H9 (cell line): Measurements from ENCODE around the gene ZMYND11. TPM values are rescaled to one million over a fixed set of nuclear protein-coding genes. Genes with fewer than 3 reads are reported as not detected.

ENCODE experiments used
- DNase-seq: peaks from one replicate; pipeline ENCODE4 v3.0.0-alpha.2; 2017
- H2AFZ ChIP-seq: one replicate; pipeline ENCODE4 v1.6.1; 2013; ENCODE audit warnings: mild to moderate bottlenecking, low read length, control low read depth, moderate library complexity
- H2AK5ac ChIP-seq: 2 replicates; pipeline ENCODE4 v1.6.1; 2013; ENCODE audit warnings: low read length, control low read depth, mixed read lengths; ENCODE audit not compliant: insufficient read length
- H2BK120ac ChIP-seq: one replicate; pipeline ENCODE4 v1.6.1; 2013; ENCODE audit warnings: low read depth, mild to moderate bottlenecking, low read length, control low read depth, inconsistent platforms; ENCODE audit not compliant: poor library complexity, severe bottlenecking
- H2BK12ac ChIP-seq: 2 replicates; pipeline ENCODE4 v1.6.1; 2013; ENCODE audit warnings: low read length, control low read depth, mixed read lengths, low read depth; ENCODE audit not compliant: insufficient read length
- H2BK15ac ChIP-seq: 2 replicates; pipeline ENCODE4 v1.6.1; 2013; ENCODE audit warnings: low read depth, low read length, control low read depth
- H2BK20ac ChIP-seq: one replicate; pipeline ENCODE4 v1.6.1; 2013; ENCODE audit warnings: low read depth, mild to moderate bottlenecking, low read length, control low read depth, inconsistent platforms; ENCODE audit not compliant: poor library complexity, severe bottlenecking
- H2BK5ac ChIP-seq: 2 replicates; pipeline ENCODE4 v1.6.1; 2013; ENCODE audit warnings: low read length, control low read depth, mixed read lengths; ENCODE audit not compliant: insufficient read length
- H3K14ac ChIP-seq: 2 replicates; pipeline ENCODE4 v1.6.1; 2013; ENCODE audit warnings: low read length, control low read depth; ENCODE audit not compliant: insufficient read depth
- H3K18ac ChIP-seq: 2 replicates; pipeline ENCODE4 v1.6.1; 2013; ENCODE audit warnings: low read depth, mild to moderate bottlenecking, mixed read lengths, low read length, control low read depth; ENCODE audit not compliant: insufficient read length
- H3K23ac ChIP-seq: 2 replicates; pipeline ENCODE4 v1.6.1; 2013; ENCODE audit warnings: low read length, control low read depth, mixed read lengths, low read depth; ENCODE audit not compliant: insufficient read length
- H3K23me2 ChIP-seq: 2 replicates; pipeline ENCODE4 v1.6.1; 2013; ENCODE audit warnings: low read depth, mild to moderate bottlenecking, mixed read lengths, low read length, control low read depth; ENCODE audit not compliant: insufficient read length, poor library complexity, severe bottlenecking
- H3K27ac ChIP-seq: 2 replicates; pipeline ENCODE4 v1.5.1; 2013; ENCODE audit warnings: low read length, control low read depth, mixed read lengths, low read depth; ENCODE audit not compliant: insufficient read length
- H3K27me3 ChIP-seq: 2 replicates; pipeline ENCODE4 v1.6.1; 2013; ENCODE audit warnings: low read length, control low read depth, inconsistent platforms; ENCODE audit not compliant: insufficient read depth
- H3K4ac ChIP-seq: 2 replicates; pipeline ENCODE4 v1.6.1; 2013; ENCODE audit warnings: low read depth, mild to moderate bottlenecking, control low read depth, inconsistent platforms, low read length, moderate library complexity
- H3K4me1 ChIP-seq: 2 replicates; pipeline ENCODE4 v1.6.1; 2013; ENCODE audit warnings: low read length, control low read depth, inconsistent platforms; ENCODE audit not compliant: insufficient read depth
- H3K4me2 ChIP-seq: 2 replicates; pipeline ENCODE4 v1.6.1; 2013; ENCODE audit warnings: low read length, control low read depth, mixed read lengths; ENCODE audit not compliant: insufficient read length, insufficient read depth
- H3K56ac ChIP-seq: 2 replicates; pipeline ENCODE4 v1.6.1; 2013; ENCODE audit warnings: low read depth, mild to moderate bottlenecking, mixed read lengths, low read length, control low read depth; ENCODE audit not compliant: insufficient read length
- H3K79me1 ChIP-seq: 2 replicates; pipeline ENCODE4 v1.6.1; 2013; ENCODE audit warnings: low read depth, mild to moderate bottlenecking, moderate library complexity, low read length, control low read depth, inconsistent platforms; ENCODE audit not compliant: insufficient read depth, poor library complexity, severe bottlenecking
- H3K79me2 ChIP-seq: 2 replicates; pipeline ENCODE4 v1.6.1; 2013; ENCODE audit warnings: low read length, control low read depth, inconsistent platforms; ENCODE audit not compliant: insufficient read depth
- H3K9ac ChIP-seq: 2 replicates; pipeline ENCODE4 v1.6.1; 2013; ENCODE audit warnings: low read length, control low read depth, mixed read lengths; ENCODE audit not compliant: insufficient read length; ENCODE audit errors: extremely low read depth
- H3K9me3 ChIP-seq: one replicate; pipeline ENCODE4 v1.6.1; 2013; ENCODE audit warnings: low read depth, low read length, inconsistent platforms; ENCODE audit not compliant: control insufficient read depth
- H3T11ph ChIP-seq: one replicate; pipeline ENCODE4 v1.6.1; 2013; ENCODE audit warnings: mild to moderate bottlenecking, low read length, control low read depth, inconsistent platforms
- H4K20me1 ChIP-seq: one replicate; pipeline ENCODE4 v1.6.1; 2013; ENCODE audit not compliant: control insufficient read depth, insufficient read length, insufficient read depth
- H4K5ac ChIP-seq: 2 replicates; pipeline ENCODE4 v1.6.1; 2013; ENCODE audit warnings: low read depth, mild to moderate bottlenecking, mixed read lengths, low read length, control low read depth; ENCODE audit not compliant: insufficient read length
- H4K8ac ChIP-seq: replicated peaks from 2 replicates; pipeline ENCODE4 v1.6.1; 2013; ENCODE audit warnings: low read length, control low read depth, mixed read lengths, low read depth; ENCODE audit not compliant: insufficient read length
- H4K91ac ChIP-seq: 2 replicates; pipeline ENCODE4 v1.6.1; 2013; ENCODE audit warnings: low read depth, mild to moderate bottlenecking, moderate library complexity, mixed read lengths, low read length, control low read depth; ENCODE audit not compliant: insufficient read length
- H3K27ac Mint-ChIP-seq, 3 experiments: 2 replicates in 2 of 3; 3 replicates in 1 of 3; pipeline ENCODE4 v1.8.0; 2020 to 2021; ENCODE audit warnings: mixed read lengths in 3 of 3, mild to moderate bottlenecking in 1 of 3, moderate library complexity in 1 of 3
- H3K27me3 Mint-ChIP-seq: 2 replicates; pipeline ENCODE4 v1.8.0; 2021; ENCODE audit warnings: low read depth, mild to moderate bottlenecking, moderate library complexity, mixed read lengths
- H3K36me3 Mint-ChIP-seq, 3 experiments: 2 replicates in 2 of 3; 3 replicates in 1 of 3; pipeline ENCODE4 v1.8.0; 2020 to 2021; ENCODE audit warnings: low read depth in 3 of 3, mixed read lengths in 3 of 3; ENCODE audit not compliant: insufficient read depth in 1 of 3
- H3K4me1 Mint-ChIP-seq, 2 experiments: 2 replicates each; pipeline ENCODE4 v1.8.0; 2020; ENCODE audit warnings: mixed read lengths in 2 of 2
- H3K4me3 Mint-ChIP-seq, 2 experiments: 2 replicates in 1 of 2; 3 replicates in 1 of 2; pipeline ENCODE4 v1.8.0; 2020 to 2021; ENCODE audit warnings: mild to moderate bottlenecking in 2 of 2, mixed read lengths in 2 of 2, moderate library complexity in 1 of 2
- H3K9me3 Mint-ChIP-seq, 2 experiments: 2 replicates in 1 of 2; 3 replicates in 1 of 2; pipeline ENCODE4 v1.8.0; 2020; ENCODE audit warnings: mild to moderate bottlenecking in 2 of 2, mixed read lengths in 2 of 2, moderate library complexity in 1 of 2
- CTCF ChIP-seq: fragments of 200-600 bp; sonication (generic); conservative IDR thresholded peaks from 3 replicates; pipeline ENCODE4 v1.8.0; 2021; ENCODE audit warnings: antibody characterized with exemption, mild to moderate bottlenecking
- WGBS: extraction: QIAGEN DNeasy Blood & Tissue Kit; methylation state at CpG from one replicate; pipeline ENCODE4 v1.1.7; 2013; ENCODE audit warnings: missing lambda C conversion rate, low lambda C conversion rate, mixed read lengths; ENCODE audit not compliant: insufficient read length; ENCODE audit errors: extremely low coverage; 5-methylcytosine and 5-hydroxymethylcytosine counted together
- total RNA-seq: library from RNA; stranded (reverse); gene quantifications from 2 replicates; pipeline ENCODE4 v1.2.1, GENCODE V29; 2021

The ZMYND11 gene
- total RNA-seq, 1 experiment from 2014 or later = 33.7 TPM

- no peak overlapping the region for H3K4me2 ChIP-seq
- peaks cover 0 to 10% of the 10 kb centered on the region in 2 experiments; a peak in 1 of 4 replicates for H3K4me1 Mint-ChIP-seq
- H3K79me1 ChIP-seq = no peaks in the 10 kb centered on the region
- no peak overlapping the region for H2BK12ac ChIP-seq
- H3K4me1 ChIP-seq = no peaks in the 10 kb centered on the region
- H3K23me2 ChIP-seq = no peaks in the 10 kb centered on the region
- H4K91ac ChIP-seq = no peak overlapping the region
- H3K4ac ChIP-seq = no peak overlapping the region
- no CpG with 5 or more reads among the region's 9 CpGs for WGBS
- no peaks in the 10 kb centered on the region for H3K36me3 Mint-ChIP-seq
- no peak overlapping the region for H3K56ac ChIP-seq
- no peaks in the 10 kb centered on the region for H3K79me2 ChIP-seq
- H3K14ac ChIP-seq = no peak overlapping the region
- no peak overlapping the region for H2BK120ac ChIP-seq
- no peak overlapping the region for H2AK5ac ChIP-seq
- no peaks in the 10 kb centered on the region for H3K9me3 Mint-ChIP-seq
- H3K9ac ChIP-seq = no peak overlapping the region
- no peak for DNase-seq
- no peak overlapping the region for H2BK15ac ChIP-seq
- H2BK20ac ChIP-seq = no peak overlapping the region
- TF ChIP-seq CTCF = peak; percentile 82
- no peaks in the 10 kb centered on the region for H3K27me3 ChIP-seq
- no peak overlapping the region for H4K8ac ChIP-seq
- H4K5ac ChIP-seq = no peak overlapping the region
- no peak overlapping the region for H2BK5ac ChIP-seq
- H3T11ph ChIP-seq = no peak overlapping the region
- no peak overlapping the region for H3K27ac ChIP-seq
- no peaks in the 10 kb centered on the region for H3K9me3 ChIP-seq
- H3K27ac Mint-ChIP-seq = no peak overlapping the region
- no peaks in the 10 kb centered on the region for H4K20me1 ChIP-seq
- no peak overlapping the region for H3K18ac ChIP-seq
- no peak overlapping the region for H2AFZ ChIP-seq
- no peak overlapping the region for H3K23ac ChIP-seq
- H3K27me3 Mint-ChIP-seq = no peaks in the 10 kb centered on the region
- H3K4me3 Mint-ChIP-seq = no peak overlapping the region
These were observed 95.5 kb downstream of the ZMYND11 start for GRCh38 chr10:230758-231157.
